Effector CD8-positive, alpha-beta T cell (primary cell): ENCODE measurements around the gene COL26A1.

ENCODE experiments used
- DNase-seq: peaks from one replicate; lab custom pipeline; 2025; lab: John Stamatoyannopoulos, UW

The COL26A1 gene

DNA sequence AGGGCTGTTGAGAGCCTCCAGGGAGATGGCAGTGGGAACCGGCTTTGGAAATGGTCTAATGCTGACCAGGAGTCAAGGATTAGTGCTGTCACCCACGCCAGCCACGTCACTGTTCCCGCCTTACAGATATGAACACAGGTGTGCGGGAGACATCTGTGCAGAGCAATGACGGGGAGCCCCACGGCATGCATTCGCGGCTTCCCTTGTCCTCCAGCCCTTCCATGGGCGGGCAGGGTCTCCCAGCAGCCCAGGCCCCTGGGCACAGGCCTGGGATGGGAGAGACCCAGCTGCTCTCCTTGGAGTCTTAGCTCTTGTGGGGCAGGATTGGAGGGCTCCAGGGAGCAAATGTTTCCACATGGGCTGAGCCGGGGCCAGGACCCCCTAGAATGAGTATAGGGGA, 172.2 kb downstream of the COL26A1 start:
- no peak for DNase-seq

DNA sequence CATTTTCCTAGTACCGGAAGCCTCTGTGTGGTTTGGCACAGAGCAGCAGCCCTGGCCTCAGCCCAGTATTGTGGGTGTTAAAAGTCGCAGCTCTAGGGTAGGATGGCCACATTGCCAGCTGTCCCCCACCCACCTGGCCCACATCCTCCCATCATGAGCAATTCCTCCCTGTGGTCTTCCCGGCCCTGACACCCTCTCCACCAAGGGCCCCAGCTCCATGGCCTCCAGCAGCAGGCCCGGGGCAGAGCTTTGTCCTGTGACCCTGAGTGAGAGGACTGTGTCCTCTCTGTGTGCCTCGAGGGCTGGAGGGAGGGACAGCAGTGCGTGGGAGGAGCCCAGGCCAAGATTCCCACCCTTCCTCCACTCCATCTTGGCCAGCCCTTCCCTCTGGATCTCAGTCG, 172.7 kb downstream of the COL26A1 start:
- no peak for DNase-seq

DNA sequence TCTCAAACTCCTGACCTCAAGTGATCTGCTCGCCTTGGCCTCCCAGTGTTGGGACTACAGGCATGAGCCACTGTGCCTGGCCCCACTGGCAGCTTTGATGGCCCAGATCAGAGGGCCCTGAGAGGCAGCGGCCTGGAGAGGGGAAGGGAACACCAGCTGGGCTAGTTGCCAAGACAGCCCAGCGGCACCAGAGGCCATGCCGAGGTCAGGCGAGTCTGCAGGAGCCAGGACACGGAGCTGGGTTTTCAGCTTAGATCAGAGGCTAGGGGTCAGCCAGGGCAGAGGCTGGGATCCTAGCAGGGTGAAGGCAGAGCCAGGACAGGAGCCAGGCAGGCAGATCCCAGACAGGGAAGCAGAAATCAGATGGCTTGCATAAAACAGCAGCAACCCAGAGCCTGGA, 173.6 kb downstream of the COL26A1 start:
- no peak for DNase-seq

DNA sequence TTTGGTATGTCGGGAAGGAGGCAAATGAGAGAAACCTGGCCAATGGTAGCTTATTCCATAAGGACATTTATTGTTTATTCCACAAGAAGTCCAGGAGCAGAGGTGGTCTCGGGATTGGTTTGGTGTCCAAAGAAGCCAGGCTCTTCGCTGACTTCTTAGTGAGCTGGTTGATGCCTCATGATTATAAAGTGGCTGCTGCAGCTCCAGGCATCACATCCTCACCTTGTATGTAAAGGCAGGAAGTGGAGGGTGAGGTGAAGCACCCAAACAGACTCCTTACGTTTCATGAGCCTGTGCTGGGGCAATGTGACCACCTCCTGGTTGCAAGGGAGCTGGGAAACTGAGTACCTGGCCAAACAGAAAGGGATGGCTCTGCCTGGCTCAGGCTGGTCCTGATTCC, 174.0 kb downstream of the COL26A1 start:
- DNase-seq, result no peak

DNA sequence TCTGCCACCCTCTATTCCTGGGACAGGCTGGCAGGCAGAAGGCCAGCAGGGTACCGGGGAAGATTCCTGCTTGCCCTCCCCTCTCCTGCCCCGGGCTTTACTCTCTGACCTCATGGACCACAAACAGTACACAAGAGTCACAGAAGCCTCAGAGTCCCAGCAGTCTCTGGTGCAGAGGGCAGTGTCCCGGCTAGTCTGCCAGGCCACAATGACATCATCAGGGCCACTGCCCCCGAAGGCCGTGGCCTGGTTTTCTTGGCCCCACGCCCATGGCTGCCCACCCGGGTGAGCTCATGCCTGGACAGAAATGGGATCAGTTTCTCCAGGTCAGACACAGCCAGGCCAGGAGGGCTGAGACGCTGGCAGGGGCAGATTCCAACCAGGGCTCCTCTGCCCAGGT, 174.5 kb downstream of the COL26A1 start:
- DNase-seq, result no peak

DNA sequence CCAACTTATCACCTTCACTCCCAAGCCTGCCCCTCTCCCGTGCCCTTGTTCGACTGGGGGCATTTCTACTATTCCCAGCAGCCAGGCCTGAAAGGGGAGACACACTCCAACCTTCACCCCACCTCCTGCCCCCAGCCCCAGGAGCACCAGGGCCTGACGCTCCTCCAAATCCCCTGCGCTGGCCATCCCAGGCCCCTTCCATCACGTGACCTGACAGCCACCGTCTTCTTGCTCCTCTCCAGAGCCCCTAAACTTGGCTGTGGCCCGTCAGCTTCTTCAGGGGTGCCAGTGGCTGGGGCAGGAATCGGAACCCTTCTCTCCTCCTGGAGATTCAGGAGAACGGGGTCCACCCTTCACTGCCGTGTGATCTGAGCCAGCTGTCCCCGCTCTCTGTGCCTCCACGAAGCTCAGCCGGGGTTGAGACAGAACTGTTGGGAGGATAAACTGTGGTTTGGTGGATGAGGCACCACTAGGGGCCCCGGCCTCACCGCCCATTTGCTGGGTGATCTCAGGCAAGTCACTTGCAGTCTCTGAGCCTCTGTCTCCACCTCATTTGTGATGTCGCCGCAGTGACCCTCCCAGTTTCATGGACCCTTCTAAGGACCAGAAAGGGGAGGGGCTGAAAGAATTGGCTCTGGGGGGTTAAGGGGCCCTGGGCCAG, 175.4 kb downstream of the COL26A1 start:
- no peak for DNase-seq

DNA sequence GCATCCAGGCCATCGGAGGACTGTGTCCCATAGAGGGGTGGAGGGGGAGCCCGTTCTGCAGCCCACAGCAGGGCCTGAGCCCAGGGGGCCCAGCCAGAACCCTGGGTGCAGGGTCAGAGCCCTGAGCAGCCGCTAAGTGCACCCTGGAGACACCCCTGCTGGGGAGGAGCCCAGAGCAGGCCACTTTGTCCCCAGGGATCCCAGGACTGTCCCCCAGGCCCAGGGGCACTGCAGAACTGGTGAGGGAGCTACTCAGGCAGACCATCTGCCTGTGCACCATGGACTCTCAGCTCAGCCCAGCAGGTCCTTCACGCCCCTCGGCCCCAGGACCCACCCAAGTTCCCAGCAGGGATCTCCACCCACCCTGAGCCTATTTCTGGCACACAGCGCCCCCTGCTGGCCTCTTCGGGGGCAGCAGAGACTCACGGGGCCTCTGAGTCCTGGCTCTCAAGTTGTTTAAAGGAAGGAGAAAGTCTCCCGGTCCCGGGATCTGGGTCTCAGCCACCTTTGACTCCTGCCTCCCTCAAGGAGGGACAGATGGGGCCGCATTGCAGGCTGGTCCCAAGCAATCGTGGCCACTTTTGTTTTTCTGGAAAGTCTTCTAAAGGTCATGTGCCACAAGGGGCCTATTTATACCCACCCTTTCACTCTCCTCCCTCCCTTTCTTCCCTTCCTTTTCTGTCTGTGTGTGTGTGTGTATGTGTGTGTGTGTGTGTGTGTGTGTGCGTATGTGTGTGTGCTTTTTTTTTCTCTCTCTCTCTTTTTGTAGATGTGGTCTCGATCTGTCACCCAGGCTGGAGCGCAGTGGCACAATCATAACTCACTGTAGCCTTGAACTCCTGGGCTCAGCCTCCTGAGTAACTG, 176.2 kb downstream of the COL26A1 start:
- DNase-seq, result peak; percentile 46

DNA sequence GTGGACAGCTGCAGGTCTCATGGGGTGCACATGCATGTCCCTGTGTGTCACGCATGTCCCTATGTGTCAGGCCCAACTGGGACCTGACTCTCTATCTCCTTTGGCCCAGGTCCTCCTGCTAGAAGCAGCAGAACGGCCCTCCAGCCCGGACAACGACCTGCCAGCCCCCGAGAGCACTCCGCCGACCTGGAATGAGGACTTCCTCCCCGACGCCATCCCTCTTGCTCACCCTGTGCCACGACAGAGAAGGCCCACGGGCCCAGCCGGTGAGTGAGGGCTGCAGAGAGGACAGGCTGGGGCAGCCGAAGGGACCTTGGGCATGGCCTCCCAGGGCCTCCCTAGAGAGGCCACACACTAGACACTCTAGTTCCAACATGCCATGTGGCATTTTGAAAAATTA, 177.1 kb downstream of the COL26A1 start:
- DNase-seq, result no peak

GRCh38 chr7:101542527-101543241, 180.0 kb downstream of the COL26A1 start:
- DNase-seq, result peak; percentile 71

DNA sequence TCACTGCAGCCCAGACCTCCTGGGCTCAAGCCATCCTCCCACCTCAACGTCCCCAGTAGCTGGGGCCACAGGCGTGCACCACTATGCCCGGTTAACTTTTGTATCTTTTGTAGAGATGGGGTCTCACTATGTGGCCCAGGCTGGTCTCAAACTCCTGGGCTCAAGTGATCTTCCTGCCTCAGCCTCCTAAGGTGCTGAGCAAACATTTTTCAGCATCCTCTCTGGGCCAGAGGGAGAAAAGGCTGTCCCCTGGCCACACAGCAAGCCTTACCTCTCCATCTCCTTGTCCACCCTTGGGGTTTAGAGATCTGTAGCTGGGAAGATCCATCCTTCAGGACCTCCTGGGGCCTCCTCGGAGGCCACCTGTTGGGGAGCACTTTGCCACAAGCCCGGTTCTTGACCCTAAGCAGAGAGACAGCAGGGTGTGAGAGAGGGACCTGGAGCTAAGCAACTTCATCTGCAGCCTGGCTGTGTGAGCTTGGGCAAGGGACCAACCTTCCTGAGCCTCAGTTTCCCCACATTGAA, 180.6 kb downstream of the COL26A1 start:
- DNase-seq, result no peak

- no peak for DNase-seq
These were observed 181.2 kb downstream of the COL26A1 start for GRCh38 chr7:101543846-101544245.

DNA sequence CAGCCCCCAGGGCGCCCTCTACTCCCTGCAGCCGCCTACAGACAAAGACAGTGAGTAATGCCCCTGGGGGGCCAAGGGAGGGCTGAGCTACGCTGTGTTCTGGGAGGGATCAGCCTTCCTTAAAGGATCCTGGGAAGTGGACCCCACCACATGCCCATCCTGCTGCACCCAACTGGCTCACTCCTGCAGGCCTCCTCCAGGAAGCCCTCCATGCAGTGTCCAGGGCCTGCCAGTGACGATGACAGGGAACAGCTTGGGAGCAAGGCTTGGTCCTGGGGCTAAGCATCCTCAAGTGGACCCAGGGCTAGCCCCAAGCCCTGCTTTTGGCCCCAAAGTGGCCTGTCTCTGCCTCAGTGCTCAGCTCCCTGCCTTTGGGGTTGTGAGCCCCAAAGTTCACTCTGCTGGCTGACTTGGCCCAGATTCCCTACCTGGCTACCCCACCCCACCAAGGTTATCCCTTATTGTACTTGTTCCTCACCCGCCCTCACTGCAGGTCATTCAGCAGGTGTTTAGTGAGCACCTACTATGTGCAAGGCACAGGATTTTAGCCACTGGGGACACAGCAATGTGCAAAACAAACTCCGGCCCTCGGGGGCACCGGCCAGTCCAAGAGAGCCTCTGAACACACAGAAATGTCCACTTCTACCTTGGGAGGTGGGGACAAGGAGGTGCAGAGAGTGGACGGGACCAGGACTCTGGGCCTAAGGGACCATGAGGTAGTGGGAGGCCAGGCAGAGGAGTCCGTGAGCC, 182.9 kb downstream of the COL26A1 start:
- no peak for DNase-seq

GRCh38 chr7:101546308-101546936, 183.7 kb downstream of the COL26A1 start:
- DNase-seq, result no peak

DNA sequence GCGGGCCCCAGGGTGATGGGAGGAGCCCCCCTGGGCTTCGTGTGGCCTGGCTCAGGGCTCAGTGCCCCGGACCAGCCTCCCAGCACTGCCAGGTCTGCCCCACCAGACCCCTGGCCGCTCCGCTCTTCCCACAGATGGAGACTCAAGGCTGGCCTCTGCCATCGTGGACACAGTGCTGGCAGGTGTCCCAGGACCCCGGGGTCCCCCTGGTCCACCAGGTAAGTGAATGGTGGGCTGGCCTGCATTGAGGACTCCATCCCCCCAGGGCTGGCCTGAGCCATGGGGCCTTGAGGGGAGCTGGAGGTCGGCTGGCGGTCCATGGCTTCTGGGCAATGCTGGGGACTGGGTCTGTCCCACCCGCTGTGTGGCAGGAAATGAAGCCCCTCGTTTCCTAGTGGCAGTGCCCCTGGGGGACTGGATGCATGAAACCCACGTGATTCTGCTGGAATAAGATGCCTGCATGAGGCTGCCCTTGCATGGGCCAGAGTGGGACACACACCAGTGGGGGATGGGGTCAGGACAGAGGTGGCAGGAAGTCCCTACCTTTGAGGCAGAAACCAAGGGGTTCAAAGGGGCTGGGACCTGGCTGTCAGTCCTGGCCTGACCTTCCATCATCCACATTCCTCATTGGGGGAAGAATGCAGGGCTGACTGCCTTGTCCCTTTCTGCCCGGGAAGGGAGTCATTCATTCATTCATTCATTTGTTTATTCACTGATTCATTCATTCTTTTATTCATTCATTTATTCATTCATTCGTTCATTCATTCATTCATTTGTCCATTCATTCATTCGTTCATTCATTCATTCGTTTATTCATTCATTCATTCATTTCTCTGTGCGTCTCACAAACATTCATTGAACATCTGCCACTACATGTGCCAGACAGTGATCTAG, 184.6 kb downstream of the COL26A1 start:
- DNase-seq, result no peak

DNA sequence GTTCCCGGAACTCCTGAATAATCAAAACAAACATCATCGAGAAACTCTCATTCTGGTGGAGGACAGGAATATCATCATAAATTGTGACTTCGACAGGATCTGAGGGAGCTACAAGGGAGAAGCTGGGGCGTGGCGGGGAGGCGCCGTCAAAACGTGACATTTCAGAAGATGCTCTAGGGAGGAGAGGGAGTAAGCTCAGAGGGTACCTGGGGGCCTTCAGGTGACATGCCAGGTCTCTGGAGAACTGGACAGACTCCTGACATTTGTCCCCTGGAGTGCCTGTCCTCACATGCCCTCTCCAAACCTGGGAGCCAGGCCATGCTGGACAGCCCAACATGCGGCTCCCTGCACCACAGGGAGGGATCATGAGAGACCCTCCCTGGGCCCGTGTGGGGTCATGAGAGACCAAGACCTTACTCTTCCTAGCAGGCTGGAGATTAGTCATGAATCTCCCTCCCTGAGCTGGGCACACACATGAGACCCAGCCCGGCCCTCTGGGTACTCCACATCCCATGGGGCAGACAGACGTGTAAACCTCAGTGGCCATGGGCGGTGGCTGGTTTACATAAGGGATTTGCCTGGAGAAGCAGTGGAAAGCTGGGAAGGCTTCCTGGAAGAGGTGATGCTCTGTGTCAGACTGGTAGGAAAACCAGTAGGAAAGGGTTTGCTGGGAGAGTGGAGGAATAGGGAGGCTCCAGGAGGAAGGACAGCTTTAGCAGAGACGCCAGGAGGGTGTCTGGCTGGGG, 185.4 kb downstream of the COL26A1 start:
- no peak for DNase-seq

- no peak for DNase-seq
These were observed 187.1 kb downstream of the COL26A1 start for GRCh38 chr7:101549734-101550133.

- DNase-seq, result no peak
These were observed 188.2 kb downstream of the COL26A1 start for GRCh38 chr7:101550641-101551541.

DNA sequence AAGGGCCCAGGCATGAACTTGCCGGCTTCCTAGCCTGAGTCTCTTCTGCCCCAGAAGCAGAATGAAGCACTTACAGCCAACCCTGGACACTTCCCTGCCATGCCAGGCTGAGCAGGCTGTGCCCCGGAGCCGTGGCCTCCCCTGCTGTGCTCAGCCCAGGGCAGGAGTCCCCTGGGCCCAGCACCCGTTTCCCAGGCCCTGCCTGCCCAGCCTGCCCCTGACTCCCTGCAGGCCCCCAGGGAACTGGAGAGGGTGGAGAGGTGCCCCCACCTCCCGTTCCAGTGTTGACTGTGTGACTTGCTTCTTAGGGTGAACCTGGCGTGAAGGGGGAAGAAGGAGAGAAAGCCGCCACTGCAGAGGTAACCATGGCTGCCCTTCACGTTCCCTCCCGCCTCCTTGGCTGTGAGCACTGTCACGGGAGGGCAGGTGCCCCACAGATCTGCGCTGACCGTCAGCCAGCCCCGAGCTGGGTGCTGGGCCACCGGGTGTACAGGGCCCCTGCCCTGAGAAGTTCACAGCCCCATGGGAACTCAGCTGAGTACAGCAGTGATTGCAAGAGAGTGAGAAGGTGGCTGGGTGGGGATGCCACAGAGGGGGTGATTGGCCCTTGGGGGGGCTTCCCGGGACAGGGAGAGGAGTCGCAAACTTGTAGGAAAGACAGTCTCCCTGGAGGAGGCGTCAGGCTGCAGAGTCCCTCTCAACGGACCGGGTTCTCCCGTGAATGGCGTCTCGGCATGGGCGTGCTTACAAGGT, 190.5 kb downstream of the COL26A1 start:
- no peak for DNase-seq
